HepG2 (cell line): Measurements from ENCODE around the gene DPAGT1. TPM values are rescaled to one million over a fixed set of nuclear protein-coding genes. Genes with fewer than 3 reads are reported as not detected.

Experiments used
- EED ChIP-seq: sonication (generic); formaldehyde crosslinking; IDR thresholded peaks from 2 replicates; pipeline ENCODE4 v1.5.0; 2020; ENCODE audit warnings: mild to moderate bottlenecking, missing genetic modification reagents
- ETV6 ChIP-seq: sonication (generic); formaldehyde crosslinking; conservative IDR thresholded peaks from 2 replicates; pipeline ENCODE4 v1.4.0; 2020; ENCODE audit warnings: missing genetic modification reagents
- FUBP1 ChIP-seq: sonication (generic); formaldehyde crosslinking; IDR thresholded peaks from 2 replicates; pipeline ENCODE4 v1.5.1; 2020; ENCODE audit warnings: missing genetic modification reagents, mild to moderate bottlenecking, borderline replicate concordance
- GATAD1 ChIP-seq: IDR thresholded peaks from 2 replicates; pipeline ENCODE4 v1.6.1; 2016; ENCODE audit warnings: missing genetic modification reagents, missing compliant biosample characterization
- LBX2 ChIP-seq: sonication (generic); formaldehyde crosslinking; IDR thresholded peaks from 2 replicates; pipeline ENCODE4 v1.5.0; 2020; ENCODE audit warnings: missing genetic modification reagents, mild to moderate bottlenecking, borderline replicate concordance
- MAFG ChIP-seq: sonication (generic); formaldehyde crosslinking; IDR thresholded peaks from 2 replicates; pipeline ENCODE4 v1.5.1; 2020; ENCODE audit warnings: mild to moderate bottlenecking, missing genetic modification reagents
- MED8 ChIP-seq: sonication (generic); formaldehyde crosslinking; IDR thresholded peaks from 2 replicates; pipeline ENCODE4 v1.8.1; 2023; ENCODE audit warnings: mild to moderate bottlenecking, missing genetic modification reagents; ENCODE audit not compliant: insufficient replicate concordance
- NFE2L2 ChIP-seq: fragments of 150-350 bp; IDR thresholded peaks from 2 replicates; pipeline ENCODE4 v1.6.1; 2014; ENCODE audit warnings: low read length
- PBX2 ChIP-seq: IDR thresholded peaks from 2 replicates; pipeline ENCODE4 v1.6.1; 2016; ENCODE audit warnings: control low read depth
- PLSCR1 ChIP-seq: sonication (generic); formaldehyde crosslinking; IDR thresholded peaks from 2 replicates; pipeline ENCODE4 v1.5.0; 2020; ENCODE audit warnings: missing genetic modification reagents, mild to moderate bottlenecking, borderline replicate concordance
- SAP130 ChIP-seq: IDR thresholded peaks from 2 replicates; pipeline ENCODE4 v1.6.1; 2016; ENCODE audit warnings: low read depth
- SP4 ChIP-seq: sonication (generic); formaldehyde crosslinking; IDR thresholded peaks from 2 replicates; pipeline ENCODE4 v1.8.1; 2023; ENCODE audit warnings: mild to moderate bottlenecking, missing genetic modification reagents
- SRSF1 ChIP-seq: fragments of 200-400 bp; formaldehyde crosslinking; optimal IDR thresholded peaks from 2 replicates; pipeline ENCODE3; 2017; ENCODE audit warnings: mild to moderate bottlenecking, low read depth, low read length, moderate library complexity
- THYN1 ChIP-seq: sonication (generic); formaldehyde crosslinking; IDR thresholded peaks from 2 replicates; pipeline ENCODE4 v1.8.1; 2023; ENCODE audit warnings: low read depth, mild to moderate bottlenecking, moderate library complexity, missing genetic modification reagents, borderline replicate concordance
- ZBTB44 ChIP-seq: sonication (generic); formaldehyde crosslinking; IDR thresholded peaks from 2 replicates; pipeline ENCODE4 v1.4.0; 2020; ENCODE audit warnings: missing genetic modification reagents
- ZIK1 ChIP-seq: sonication (generic); formaldehyde crosslinking; IDR thresholded peaks from 2 replicates; pipeline ENCODE4 v1.5.0; 2020; ENCODE audit warnings: mild to moderate bottlenecking, low read depth, missing genetic modification reagents, borderline replicate concordance
- ZNF101 ChIP-seq: sonication (generic); formaldehyde crosslinking; IDR thresholded peaks from 2 replicates; pipeline ENCODE4 v1.4.0; 2020; ENCODE audit warnings: mild to moderate bottlenecking, low read depth, missing genetic modification reagents, borderline replicate concordance
- ZNF24 ChIP-seq: fragments of 450-650 bp; IDR thresholded peaks from 2 replicates; pipeline ENCODE4 v1.6.1; 2017; ENCODE audit warnings: antibody characterized with exemption, mild to moderate bottlenecking
- ZNF615 ChIP-seq: sonication (generic); formaldehyde crosslinking; IDR thresholded peaks from 2 replicates; pipeline ENCODE4 v1.5.0; 2020; ENCODE audit warnings: mild to moderate bottlenecking, missing genetic modification reagents, borderline replicate concordance
- ZNF749 ChIP-seq: sonication (generic); formaldehyde crosslinking; IDR thresholded peaks from 2 replicates; pipeline ENCODE4 v1.8.0; 2022; ENCODE audit warnings: mild to moderate bottlenecking, missing genetic modification reagents, moderate library complexity, borderline replicate concordance
- ZNF781 ChIP-seq: sonication (generic); formaldehyde crosslinking; IDR thresholded peaks from 2 replicates; pipeline ENCODE4 v1.5.1; 2020; ENCODE audit warnings: borderline replicate concordance, mild to moderate bottlenecking, missing genetic modification reagents; ENCODE audit errors: not compliant biosample characterization
- polyA plus RNA-seq, 8 experiments: library from polyadenylated mRNA; depleted of rRNA in 3 of 8; stranded (reverse) in 7 of 8; unstranded in 1 of 8; fragments of >200 nt; fragmentation: Illumina TruSeq in 4 of 8; extraction: Trizol in 4 of 8; gene quantifications; 2 replicates each; pipeline versions ENCODE4 v1.2.1 to v1.2.3, GENCODE V29; 2011 to 2016; ENCODE audit warnings: low read depth in 4 of 8, missing spikeins in 1 of 8, mixed read lengths in 1 of 8; ENCODE audit not compliant: insufficient read depth in 1 of 8
- total RNA-seq, 5 experiments: library from RNA; depleted of rRNA; stranded (reverse); fragments of >200 nt; fragmentation: Illumina TruSeq; extraction: Trizol; gene quantifications; 2 replicates each; pipeline ENCODE4 v1.2.3, GENCODE V29; 2016; ENCODE audit warnings: low read depth in 1 of 5

DPAGT1 gene
- total and polyA plus RNA-seq, 2 of the 13 experiments (the other 11 are each of a cell fraction or from before 2014, with no cell fraction given): 37.6 to 70.7 TPM

GRCh38 chr11:119084663-119085436, 16.8 kb downstream of the DPAGT1 start, which contains the start of gene HMBS (continued):
- TF ChIP-seq ZNF24: no peak
- no peak for TF ChIP-seq FUBP1 (CRISPR knock-in tag)
- TF ChIP-seq PBX2 (CRISPR knock-in tag): no peak
- TF ChIP-seq ETV6: 0 out of 2 replicates have a peak, but pooled peaks have one; percentile 68
- no peak for TF ChIP-seq SRSF1
- no peak for TF ChIP-seq ZNF615 (CRISPR knock-in tag)
- no peak for TF ChIP-seq ZBTB44 (CRISPR knock-in tag)
- TF ChIP-seq ZNF101 (CRISPR knock-in tag): no peak
- peak; percentile 78; the same call in 1 of the 2 replicates for TF ChIP-seq ZIK1
- TF ChIP-seq SP4 (CRISPR knock-in tag): peak; percentile 72; the same call in 1 of the 2 replicates
- peak; percentile 91 for TF ChIP-seq GATAD1 (CRISPR knock-in tag)
- TF ChIP-seq ZNF749 (CRISPR knock-in tag): peak; percentile 81; the same call in 1 of the 2 replicates
- no peak for TF ChIP-seq THYN1 (CRISPR knock-in tag)
- peak; percentile 52 for TF ChIP-seq ZNF781 (CRISPR knock-in tag)
- no peak for TF ChIP-seq LBX2
- peak; percentile 90 for TF ChIP-seq SAP130 (CRISPR knock-in tag)
- TF ChIP-seq MED8 (CRISPR knock-in tag): peak; percentile 45
- no peak for TF ChIP-seq NFE2L2
- no peak for TF ChIP-seq EED (CRISPR knock-in tag)
- TF ChIP-seq MAFG: no peak
- no peak for TF ChIP-seq PLSCR1
